GM21447 (cell line): Measurements from ENCODE around the gene HOXC13.

Experiments used
- ATAC-seq: cut with Tn5 transposase; IDR thresholded peaks from one replicate; pipeline ENCODE4 v1.9.1; 2021; ENCODE audit not compliant: unreplicated experiment

The HOXC13 gene

GRCh38 chr12:53937596-53938325 lies 870 bp upstream of the HOXC13 start:
- ATAC-seq: no peak

GRCh38 chr12:53939141-53940108 lies 794 bp downstream of the HOXC13 start:
- no peak for ATAC-seq

GRCh38 chr12:53940443-53941014 lies 1.9 kb downstream of the HOXC13 start:
- ATAC-seq: no peak

GRCh38 chr12:53941187-53941586 lies 2.6 kb downstream of the HOXC13 start:
- ATAC-seq: no peak

- no peak for ATAC-seq
Measured at GRCh38 chr12:53941750-53942149, 3.1 kb downstream of the HOXC13 start.

GRCh38 chr12:53942467-53942997 lies 3.9 kb downstream of the HOXC13 start:
- no peak for ATAC-seq

GRCh38 chr12:53944209-53944608 lies 5.6 kb downstream of the HOXC13 start:
- ATAC-seq: no peak

- no peak for ATAC-seq
Measured at GRCh38 chr12:53944907-53945847, 6.5 kb downstream of the HOXC13 start.

- ATAC-seq: no peak
Measured at GRCh38 chr12:53947743-53948142, 9.1 kb downstream of the HOXC13 start.

GRCh38 chr12:53948650-53949593 lies 10.3 kb downstream of the HOXC13 start:
- no peak for ATAC-seq

GRCh38 chr12:53949631-53950436 lies 11.2 kb downstream of the HOXC13 start:
- no peak for ATAC-seq

GRCh38 chr12:53950437-53950773 lies 11.8 kb downstream of the HOXC13 start:
- ATAC-seq: no peak

- ATAC-seq: no peak
Measured at GRCh38 chr12:53950789-53951576, 12.4 kb downstream of the HOXC13 start.

GRCh38 chr12:53951577-53952334 lies 13.1 kb downstream of the HOXC13 start:
- no peak for ATAC-seq

GRCh38 chr12:53952335-53952694 lies 13.7 kb downstream of the HOXC13 start:
- ATAC-seq: no peak

- ATAC-seq: no peak
Measured at GRCh38 chr12:53952871-53953734, 14.5 kb downstream of the HOXC13 start.
